NCI-H748 (cell line): ENCODE data around the gene ENDOU.
A peak's percentile ranks its signal among the peaks of the same experiment; 100 is the strongest.
"Not testable (repeated sequence)": the region's sequence is repeated elsewhere in the genome, so short reads cannot be mapped to it uniquely, and the experiment has no call there.

Source experiments
- DNase-seq: peaks from one replicate; lab custom pipeline; 2025; ENCODE audit not compliant: unreplicated experiment; lab: John Stamatoyannopoulos, UW

ENDOU gene

DNA sequence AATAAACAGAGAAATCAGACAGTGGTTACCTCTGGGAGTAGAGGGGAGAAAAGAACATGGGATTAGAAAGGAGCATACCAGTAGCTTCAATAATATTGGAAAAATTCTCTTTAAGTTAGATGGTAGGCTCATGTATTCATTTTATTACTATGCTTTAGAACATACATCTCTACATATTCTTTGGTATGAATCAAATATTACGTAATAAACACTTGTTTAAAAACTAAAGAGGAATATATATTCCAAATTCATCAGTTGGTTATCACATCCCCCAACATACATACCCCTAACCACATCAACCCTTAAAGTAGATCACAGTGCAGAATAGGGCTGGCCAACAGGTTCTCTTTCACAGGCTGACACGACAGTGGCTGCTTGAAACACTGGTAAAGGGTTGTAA lies 25.0 kb downstream of the ENDOU start:
- DNase-seq, result no peak

- DNase-seq, result no peak
Measured at GRCh38 chr12:47698631-47699030, 26.7 kb downstream of the ENDOU start.

DNA sequence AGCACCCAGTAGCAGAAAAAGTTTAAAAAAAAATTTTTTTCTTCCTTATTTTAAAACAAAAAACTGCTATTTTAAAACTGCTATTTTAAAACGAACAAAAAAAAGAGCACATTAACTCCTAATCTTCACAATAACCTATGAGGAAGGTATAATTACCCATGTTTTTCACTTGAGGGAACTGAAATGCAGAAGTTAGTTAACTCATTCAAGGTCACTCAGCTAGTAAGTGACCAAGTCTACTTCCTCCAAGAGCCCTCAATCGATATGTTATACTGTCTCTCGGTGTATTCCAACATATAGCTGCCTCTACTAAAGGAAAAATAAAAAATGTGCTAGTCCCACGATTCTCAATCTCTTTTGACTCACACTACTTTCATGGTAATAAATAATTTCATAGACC lies 27.2 kb downstream of the ENDOU start:
- DNase-seq, result no peak

GRCh38 chr12:47689215-47689614 lies 36.1 kb downstream of the ENDOU start:
- no peak for DNase-seq

DNA sequence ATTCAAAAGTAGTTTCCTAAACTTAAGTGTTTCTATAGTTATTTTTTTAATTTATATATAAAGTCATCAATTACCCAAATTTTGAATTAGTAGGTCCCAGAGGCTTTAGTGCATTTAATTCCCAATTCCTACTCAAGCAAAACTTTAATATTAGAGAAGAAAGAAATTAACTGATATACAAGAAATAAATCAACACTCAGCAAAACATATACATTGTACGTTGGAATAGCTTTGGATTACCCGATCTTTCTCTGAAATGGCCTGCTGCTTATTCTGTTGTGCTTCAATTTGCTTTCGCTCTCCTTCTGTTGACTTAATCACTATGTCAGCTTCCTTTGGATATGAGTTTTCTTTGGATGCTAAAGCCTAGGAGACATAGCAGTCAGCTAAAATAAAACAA lies 37.7 kb downstream of the ENDOU start:
- DNase-seq, result no peak

GRCh38 chr12:47686645-47687240 lies 38.5 kb downstream of the ENDOU start:
- peak; percentile 34 for DNase-seq

- no peak for DNase-seq
Measured at GRCh38 chr12:47679785-47680184, 45.5 kb downstream of the ENDOU start.

GRCh38 chr12:47672068-47672467 lies 53.2 kb downstream of the ENDOU start:
- DNase-seq, result no peak

DNA sequence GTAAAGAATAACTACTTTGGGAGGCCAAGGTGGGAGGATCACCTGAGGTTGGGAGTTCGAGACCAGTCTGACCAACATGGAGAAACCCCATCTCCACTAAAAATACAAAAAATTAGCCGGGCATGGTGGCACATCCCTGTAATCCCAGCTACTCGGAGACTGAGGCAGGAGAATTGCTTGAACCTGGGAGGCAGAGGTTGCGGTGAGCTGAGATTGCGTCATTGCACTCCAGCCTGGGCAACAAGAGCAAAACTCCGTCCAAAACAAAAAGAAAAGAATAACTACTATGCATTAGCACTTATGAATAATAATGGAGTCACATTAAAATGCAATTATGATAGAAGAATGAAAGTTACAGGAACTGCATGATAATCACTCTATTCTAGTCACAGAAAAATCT lies 57.4 kb downstream of the ENDOU start:
- DNase-seq, result not testable (repeated sequence)
